HEK293 (cell line): Measurements from ENCODE around the gene PTPRN2.

Experiments used
- CTCF ChIA-PET: fragments of 350-600 bp; formaldehyde crosslinking; extraction: SDS; loops from one replicate; lab custom pipeline; 2021; ENCODE audit warnings: antibody characterized with exemption; lab: Yijun Ruan, JAX
- POLR2A ChIA-PET: fragments of 300-600 bp; formaldehyde crosslinking; extraction: SDS; loops from one replicate; lab custom pipeline; 2020; ENCODE audit warnings: antibody characterized with exemption, inconsistent platforms; lab: Yijun Ruan, JAX
- H3K27ac ChIP-seq: fragments of 200-500 bp; sonication (Bioruptor generic); 2 replicates; pipeline ENCODE4 v1.5.1; 2014; ENCODE audit warnings: low read depth, low read length, control low read depth, inconsistent platforms; ENCODE audit errors: extremely low read depth
- H3K36me3 ChIP-seq, 2 experiments: fragments of 200-500 bp in 1 of 2; sonication (Bioruptor generic) in 1 of 2; 1 replicate in 1 of 2; 2 replicates in 1 of 2; pipeline ENCODE4 v1.5.1; 2014 to 2017; ENCODE audit warnings: inconsistent platforms in 2 of 2, low read length in 2 of 2; ENCODE audit not compliant: control insufficient read depth in 2 of 2, insufficient read depth in 1 of 2
- H3K4me1 ChIP-seq: fragments of 200-500 bp; sonication (Bioruptor generic); 2 replicates; pipeline ENCODE4 v1.5.1; 2014; ENCODE audit warnings: mild to moderate bottlenecking, low read length, inconsistent platforms; ENCODE audit not compliant: control insufficient read depth, insufficient read depth
- H3K4me3 ChIP-seq: 2 replicates; pipeline ENCODE4 v1.5.1; 2011; ENCODE audit warnings: low read depth, mild to moderate bottlenecking, control low read depth, low read length, moderate library complexity
- H3K9me3 ChIP-seq: fragments of 200-500 bp; sonication (Bioruptor generic); 2 replicates; pipeline ENCODE4 v1.5.1; 2014; ENCODE audit warnings: low read depth, low read length, inconsistent platforms; ENCODE audit not compliant: control insufficient read depth, insufficient read depth
- BCL11A ChIP-seq: fragments of 450-650 bp; formaldehyde crosslinking; IDR thresholded peaks from 2 replicates; pipeline ENCODE4 v1.5.1; 2016; ENCODE audit warnings: low read depth, missing biosample characterization, missing genetic modification characterization
- GFI1B ChIP-seq: fragments of 450-650 bp; formaldehyde crosslinking; IDR thresholded peaks from 2 replicates; pipeline ENCODE4 v1.5.1; 2016; ENCODE audit warnings: missing biosample characterization, missing genetic modification characterization
- MYNN ChIP-seq: fragments of 450-650 bp; formaldehyde crosslinking; IDR thresholded peaks from 2 replicates; pipeline ENCODE4 v1.5.1; 2016; ENCODE audit warnings: missing biosample characterization, missing genetic modification characterization, borderline replicate concordance
- SCRT1 ChIP-seq: fragments of 450-650 bp; formaldehyde crosslinking; IDR thresholded peaks from 2 replicates; pipeline ENCODE4 v1.5.1; 2016; ENCODE audit warnings: missing biosample characterization, missing genetic modification characterization, borderline replicate concordance
- ZBTB10 ChIP-seq: fragments of 450-650 bp; formaldehyde crosslinking; IDR thresholded peaks from 2 replicates; pipeline ENCODE4 v1.5.1; 2016; ENCODE audit warnings: missing biosample characterization, missing genetic modification characterization
- ZBTB17 ChIP-seq: fragments of 450-650 bp; formaldehyde crosslinking; IDR thresholded peaks from 2 replicates; pipeline ENCODE4 v1.5.1; 2016; ENCODE audit warnings: missing biosample characterization, missing genetic modification characterization
- ZBTB20 ChIP-seq: fragments of 450-650 bp; formaldehyde crosslinking; IDR thresholded peaks from 2 replicates; pipeline ENCODE4 v1.5.1; 2016; ENCODE audit warnings: missing biosample characterization, missing genetic modification characterization
- ZBTB6 ChIP-seq: fragments of 450-650 bp; formaldehyde crosslinking; IDR thresholded peaks from 2 replicates; pipeline ENCODE4 v1.5.1; 2017; ENCODE audit warnings: missing biosample characterization, missing genetic modification characterization
- ZFP3 ChIP-seq: fragments of 450-650 bp; formaldehyde crosslinking; IDR thresholded peaks from 2 replicates; pipeline ENCODE4 v1.5.1; 2016; ENCODE audit warnings: low read depth, missing biosample characterization, missing genetic modification characterization
- ZNF132 ChIP-seq: fragments of 450-650 bp; formaldehyde crosslinking; IDR thresholded peaks from 2 replicates; pipeline ENCODE4 v1.5.1; 2017; ENCODE audit warnings: missing biosample characterization, missing genetic modification characterization, borderline replicate concordance
- ZNF148 ChIP-seq: fragments of 450-650 bp; formaldehyde crosslinking; IDR thresholded peaks from 2 replicates; pipeline ENCODE4 v1.5.0; 2017; ENCODE audit warnings: missing biosample characterization, missing genetic modification characterization, borderline replicate concordance
- ZNF221 ChIP-seq: fragments of 450-650 bp; formaldehyde crosslinking; IDR thresholded peaks from 2 replicates; pipeline ENCODE4 v1.5.1; 2017; ENCODE audit warnings: missing biosample characterization, missing genetic modification characterization, borderline replicate concordance
- ZNF24 ChIP-seq: fragments of 450-650 bp; formaldehyde crosslinking; IDR thresholded peaks from 2 replicates; pipeline ENCODE4 v1.5.1; 2016; ENCODE audit warnings: missing biosample characterization, missing genetic modification characterization
- ZNF324 ChIP-seq: fragments of 450-650 bp; formaldehyde crosslinking; IDR thresholded peaks from 2 replicates; pipeline ENCODE4 v1.5.1; 2016; ENCODE audit warnings: missing biosample characterization, missing genetic modification characterization
- ZNF394 ChIP-seq: fragments of 450-650 bp; formaldehyde crosslinking; IDR thresholded peaks from 2 replicates; pipeline ENCODE4 v1.5.1; 2016; ENCODE audit warnings: missing biosample characterization, missing genetic modification characterization, mild to moderate bottlenecking, moderate library complexity, borderline replicate concordance
- ZNF473 ChIP-seq: fragments of 450-650 bp; formaldehyde crosslinking; IDR thresholded peaks from 2 replicates; pipeline ENCODE4 v1.5.1; 2017; ENCODE audit warnings: missing biosample characterization, missing genetic modification characterization
- ZNF560 ChIP-seq: fragments of 450-650 bp; formaldehyde crosslinking; IDR thresholded peaks from 2 replicates; pipeline ENCODE4 v1.5.1; 2017; ENCODE audit warnings: missing biosample characterization, missing genetic modification characterization, borderline replicate concordance
- ZNF624 ChIP-seq: fragments of 450-650 bp; formaldehyde crosslinking; IDR thresholded peaks from 2 replicates; pipeline ENCODE4 v1.5.1; 2017; ENCODE audit warnings: missing biosample characterization, missing genetic modification characterization
- ZNF777 ChIP-seq: fragments of 450-650 bp; formaldehyde crosslinking; IDR thresholded peaks from 2 replicates; pipeline ENCODE4 v1.5.1; 2017; ENCODE audit warnings: missing biosample characterization, missing genetic modification characterization, borderline replicate concordance
- ZNF791 ChIP-seq: fragments of 450-650 bp; formaldehyde crosslinking; IDR thresholded peaks from 2 replicates; pipeline ENCODE4 v1.5.1; 2016; ENCODE audit warnings: missing biosample characterization, missing genetic modification characterization
- ZSCAN4 ChIP-seq: fragments of 450-650 bp; formaldehyde crosslinking; IDR thresholded peaks from 2 replicates; pipeline ENCODE4 v1.5.1; 2017; ENCODE audit warnings: missing biosample characterization, missing genetic modification characterization
- ZSCAN5A ChIP-seq: fragments of 450-650 bp; formaldehyde crosslinking; IDR thresholded peaks from 2 replicates; pipeline ENCODE4 v1.5.1; 2016; ENCODE audit warnings: missing biosample characterization, missing genetic modification characterization

PTPRN2 gene

GRCh38 chr7:157900556-157900955 is 687.1 kb downstream of the PTPRN2 start (continued):
- no peak for TF ChIP-seq SCRT1 (tag by site-specific recombination)
- TF ChIP-seq BCL11A (tag by site-specific recombination): no peak

- ChIA-PET POLR2A (no interaction called here), CTCF (no interaction called here)
- H3K4me1 ChIP-seq: no peaks in the 10 kb centered on the region
- no peaks in the 10 kb centered on the region for H3K36me3 ChIP-seq
- no peak overlapping the region for H3K4me3 ChIP-seq
- no peaks in the 10 kb centered on the region for H3K9me3 ChIP-seq
- no peak for TF ChIP-seq ZNF394 (tag by site-specific recombination)
- TF ChIP-seq ZNF132 (tag by site-specific recombination): no peak
- TF ChIP-seq ZNF560 (tag by site-specific recombination): no peak
- no peak for TF ChIP-seq GFI1B (tag by site-specific recombination)
- TF ChIP-seq ZFP3 (tag by site-specific recombination): no peak
- H3K27ac ChIP-seq: no peak overlapping the region
Measured at GRCh38 chr7:157900011-157900410, 687.6 kb downstream of the PTPRN2 start.

GRCh38 chr7:157898802-157899505 is 688.7 kb downstream of the PTPRN2 start:
- ChIA-PET CTCF (no interaction called here), POLR2A (no interaction called here)
- no peak for TF ChIP-seq ZSCAN4 (tag by site-specific recombination)
- TF ChIP-seq ZBTB6 (tag by site-specific recombination): no peak
- no peak for TF ChIP-seq ZNF777
- no peak for TF ChIP-seq ZBTB10
- no peak for TF ChIP-seq ZNF148
- no peak for TF ChIP-seq ZNF324 (tag by site-specific recombination)
- TF ChIP-seq MYNN: no peak
- TF ChIP-seq ZNF791 (tag by site-specific recombination): no peak
- no peak for TF ChIP-seq ZBTB17 (tag by site-specific recombination)
- TF ChIP-seq ZNF624 (tag by site-specific recombination): no peak
- TF ChIP-seq ZNF221 (tag by site-specific recombination): no peak
- TF ChIP-seq ZNF473 (tag by site-specific recombination): no peak
- no peak for TF ChIP-seq ZNF24 (tag by site-specific recombination)
- TF ChIP-seq ZSCAN5A (tag by site-specific recombination): no peak
- TF ChIP-seq ZBTB20 (tag by site-specific recombination): no peak
- H3K4me3 ChIP-seq: no peak overlapping the region
- no peaks in the 10 kb centered on the region for H3K4me1 ChIP-seq
- no peaks in the 10 kb centered on the region for H3K36me3 ChIP-seq
- H3K9me3 ChIP-seq: no peaks in the 10 kb centered on the region
- no peak overlapping the region for H3K27ac ChIP-seq
